Neuronal stem cell (in vitro differentiated cells): ENCODE data around the gene PRTFDC1.

ENCODE experiments used
- DNase-seq: peaks from one replicate; pipeline ENCODE4 v3.0.0-alpha.2; 2013; ENCODE audit warnings: low spot score
- H2AFZ ChIP-seq: one replicate; pipeline ENCODE4 v1.6.1; 2013; ENCODE audit warnings: mild to moderate bottlenecking, low read length, inconsistent platforms
- H2AK5ac ChIP-seq: 2 replicates; pipeline ENCODE4 v1.6.1; 2013; ENCODE audit warnings: low read depth, mild to moderate bottlenecking, inconsistent platforms, low read length, moderate library complexity, mixed read lengths
- H2BK120ac ChIP-seq: 2 replicates; pipeline ENCODE4 v1.6.1; 2013; ENCODE audit warnings: low read depth, mild to moderate bottlenecking, inconsistent platforms, low read length, moderate library complexity, mixed read lengths
- H2BK12ac ChIP-seq: one replicate; pipeline ENCODE4 v1.6.1; 2013; ENCODE audit warnings: low read length, inconsistent platforms
- H2BK15ac ChIP-seq: 2 replicates; pipeline ENCODE4 v1.6.1; 2013; ENCODE audit warnings: mild to moderate bottlenecking, low read length, inconsistent platforms, mixed read lengths
- H2BK5ac ChIP-seq: one replicate; pipeline ENCODE4 v1.6.1; 2013; ENCODE audit warnings: inconsistent platforms, mild to moderate bottlenecking, low read length, moderate library complexity
- H3K14ac ChIP-seq: one replicate; pipeline ENCODE4 v1.6.1; 2013; ENCODE audit warnings: low read length, inconsistent platforms
- H3K18ac ChIP-seq: 2 replicates; pipeline ENCODE4 v1.6.1; 2013; ENCODE audit warnings: low read length, inconsistent platforms
- H3K23ac ChIP-seq: 2 replicates; pipeline ENCODE4 v1.6.1; 2013; ENCODE audit warnings: low read depth, mild to moderate bottlenecking, mixed read lengths, low read length, inconsistent platforms; ENCODE audit not compliant: poor library complexity
- H3K27ac ChIP-seq: replicated peaks from 3 replicates; pipeline ENCODE4 v1.5.1; 2013; ENCODE audit warnings: low read length, inconsistent platforms
- H3K27me3 ChIP-seq, 3 experiments: 2 replicates each; pipeline ENCODE4 v1.6.1; 2013; ENCODE audit warnings: low read length in 3 of 3, mild to moderate bottlenecking in 2 of 3, inconsistent platforms in 1 of 3, low read depth in 1 of 3, mixed read lengths in 1 of 3, moderate library complexity in 1 of 3; ENCODE audit not compliant: control insufficient read depth in 3 of 3, insufficient read depth in 3 of 3
- H3K36me3 ChIP-seq, 2 donors: replicated peaks in 1 of 2; 2 replicates each; pipeline ENCODE4 v1.6.1; 2013; ENCODE audit warnings: low read length in 2 of 2; ENCODE audit not compliant: control insufficient read depth in 2 of 2, insufficient read depth in 2 of 2
- H3K4ac ChIP-seq: 2 replicates; pipeline ENCODE4 v1.6.1; 2013; ENCODE audit warnings: inconsistent platforms, mild to moderate bottlenecking, low read length, moderate library complexity
- H3K4me1 ChIP-seq, 2 donors: 1 replicate in 1 of 2; 2 replicates in 1 of 2; pipeline ENCODE4 v1.6.1; 2013; ENCODE audit warnings: low read length in 2 of 2, low read depth in 1 of 2; ENCODE audit not compliant: control insufficient read depth in 2 of 2, insufficient read depth in 1 of 2
- H3K4me2 ChIP-seq: one replicate; pipeline ENCODE4 v1.6.1; 2013; ENCODE audit warnings: mild to moderate bottlenecking, low read length, inconsistent platforms; ENCODE audit not compliant: insufficient read depth, poor library complexity, severe bottlenecking
- H3K4me3 ChIP-seq, 2 donors: 2 replicates each; pipeline ENCODE4 v1.5.1; 2013; ENCODE audit warnings: low read length in 2 of 2, mild to moderate bottlenecking in 2 of 2, inconsistent platforms in 1 of 2, moderate library complexity in 1 of 2
- H3K79me1 ChIP-seq: one replicate; pipeline ENCODE4 v1.6.1; 2013; ENCODE audit warnings: low read depth, mild to moderate bottlenecking, inconsistent platforms, low read length, moderate library complexity
- H3K9ac ChIP-seq: one replicate; pipeline ENCODE4 v1.6.1; 2013; ENCODE audit warnings: mild to moderate bottlenecking, low read depth, low read length, inconsistent platforms; ENCODE audit not compliant: poor library complexity
- H3K9me3 ChIP-seq, 2 donors: replicated peaks in 1 of 2; 2 replicates each; pipeline versions ENCODE3 to v1.6.1; 2013; ENCODE audit warnings: low read length in 2 of 2, mild to moderate bottlenecking in 2 of 2, inconsistent platforms in 1 of 2, low read depth in 1 of 2, mixed read lengths in 1 of 2, moderate library complexity in 1 of 2; ENCODE audit not compliant: control insufficient read depth in 2 of 2, insufficient read depth in 1 of 2
- H4K8ac ChIP-seq: one replicate; pipeline ENCODE4 v1.6.1; 2013; ENCODE audit warnings: low read depth, mild to moderate bottlenecking, inconsistent platforms, low read length, moderate library complexity
- H4K91ac ChIP-seq: one replicate; pipeline ENCODE4 v1.6.1; 2013; ENCODE audit warnings: low read length, low read depth, mild to moderate bottlenecking, inconsistent platforms; ENCODE audit not compliant: poor library complexity
- WGBS, 2 donors: extraction: QIAGEN DNeasy Blood & Tissue Kit; methylation state at CpG; one replicate each; pipeline ENCODE4 v1.1.7; 2013; ENCODE audit warnings: missing lambda C conversion rate in 2 of 2, mixed read lengths in 1 of 2; ENCODE audit not compliant: insufficient read length in 2 of 2, insufficient replicate concordance in 1 of 2; ENCODE audit errors: extremely low coverage in 2 of 2; 5-methylcytosine and 5-hydroxymethylcytosine counted together

The PRTFDC1 gene

GRCh38 chr10:24944512-24945255 lies 7.7 kb downstream of the PRTFDC1 start:
- Histone ChIP-seq H3K4me3 (no peak overlapping the region), H3K4me1 (peaks cover 0 to 3% of the 10 kb centered on the region in 2 donors), H2AFZ (no peak overlapping the region), H3K36me3 (peaks cover 0 to 6% of the 10 kb centered on the region in 2 donors), H3K4ac (no peak overlapping the region), H3K18ac (no peak overlapping the region), H3K14ac (no peak overlapping the region), H2BK5ac (no peak overlapping the region), H3K27ac (no peak overlapping the region), H2AK5ac (no peak overlapping the region), H2BK12ac (no peak overlapping the region), H4K91ac (no peak overlapping the region), H3K27me3 (no peaks in the 10 kb centered on the region), H3K79me1 (peaks cover 2% of the 10 kb centered on the region), H2BK15ac (no peak overlapping the region), H3K23ac (no peak overlapping the region), H3K9ac (no peak overlapping the region), H4K8ac (no peak overlapping the region), H3K4me2 (no peak overlapping the region), H3K9me3 (no peaks in the 10 kb centered on the region), H2BK120ac (no peak overlapping the region)
- WGBS, 2 donors, result no CpG with 5 or more reads among the region's 11 CpGs
- no peak for DNase-seq

GRCh38 chr10:24938525-24938924 lies 13.9 kb downstream of the PRTFDC1 start:
- Histone ChIP-seq H2BK120ac (no peak overlapping the region), H2AK5ac (no peak overlapping the region), H3K36me3 (peaks cover 2 to 35% of the 10 kb centered on the region in 2 donors), H3K9me3 (peaks cover 0 to 4% of the 10 kb centered on the region in 2 donors), H3K27me3 (no peaks in the 10 kb centered on the region), H2BK15ac (no peak overlapping the region), H2BK12ac (no peak overlapping the region), H3K4me1 (peaks cover 0 to 2% of the 10 kb centered on the region in 2 donors), H3K14ac (no peak overlapping the region), H3K79me1 (no peaks in the 10 kb centered on the region), H4K8ac (no peak overlapping the region), H2AFZ (no peak overlapping the region), H3K23ac (no peak overlapping the region), H4K91ac (no peak overlapping the region), H3K4ac (no peak overlapping the region), H3K4me3 (no peak overlapping the region), H3K18ac (no peak overlapping the region), H3K27ac (no peak overlapping the region), H2BK5ac (no peak overlapping the region), H3K4me2 (no peak overlapping the region), H3K9ac (no peak overlapping the region)
- no CpG with 5 or more reads among the region's 2 CpGs for WGBS, 2 donors
- no peak for DNase-seq

GRCh38 chr10:24938076-24938475 lies 14.3 kb downstream of the PRTFDC1 start:
- Histone ChIP-seq H3K23ac (no peak overlapping the region), H2BK12ac (no peak overlapping the region), H2AFZ (no peak overlapping the region), H4K91ac (no peak overlapping the region), H4K8ac (no peak overlapping the region), H3K9me3 (peaks cover 0 to 4% of the 10 kb centered on the region in 2 donors), H3K27ac (no peak overlapping the region), H3K27me3 (no peaks in the 10 kb centered on the region), H2BK15ac (no peak overlapping the region), H2BK120ac (no peak overlapping the region), H3K18ac (no peak overlapping the region), H3K4me1 (peaks cover 0 to 2% of the 10 kb centered on the region in 2 donors), H3K79me1 (no peaks in the 10 kb centered on the region), H2AK5ac (no peak overlapping the region), H3K9ac (no peak overlapping the region), H3K4me2 (no peak overlapping the region), H3K4ac (no peak overlapping the region), H2BK5ac (no peak overlapping the region), H3K36me3 (peaks cover 2 to 35% of the 10 kb centered on the region in 2 donors), H3K14ac (no peak overlapping the region), H3K4me3 (no peak overlapping the region)
- WGBS, 2 donors, result no CpG with 5 or more reads among the region's 5 CpGs
- DNase-seq, result no peak

- Histone ChIP-seq H2BK15ac (no peak overlapping the region), H2BK5ac (no peak overlapping the region), H3K27ac (no peak overlapping the region), H3K14ac (no peak overlapping the region), H3K4ac (no peak overlapping the region), H2AK5ac (no peak overlapping the region), H3K4me2 (no peak overlapping the region), H2AFZ (no peak overlapping the region), H4K91ac (no peak overlapping the region), H3K18ac (no peak overlapping the region), H3K23ac (no peak overlapping the region), H3K9ac (no peak overlapping the region), H3K27me3 (no peaks in the 10 kb centered on the region), H2BK120ac (no peak overlapping the region), H3K9me3 (peaks cover 0 to 14% of the 10 kb centered on the region in 2 donors), H3K36me3 (peaks cover 2 to 29% of the 10 kb centered on the region in 2 donors), H2BK12ac (no peak overlapping the region), H3K4me3 (no peak overlapping the region), H3K4me1 (peaks cover 0 to 2% of the 10 kb centered on the region in 2 donors), H3K79me1 (no peaks in the 10 kb centered on the region), H4K8ac (no peak overlapping the region)
- no CpG with 5 or more reads among the region's 8 CpGs for WGBS, 2 donors
- DNase-seq, result no peak
Measured at GRCh38 chr10:24935504-24936292, 16.7 kb downstream of the PRTFDC1 start.
